ENCODE results near the gene TUBE1. TPM values are rescaled to one million over a fixed set of nuclear protein-coding genes. Genes with fewer than 3 reads are reported as not detected.
"Not testable (repeated sequence)": the region's sequence is repeated elsewhere in the genome, so short reads cannot be mapped to it uniquely, and the experiment has no call there.

Gene TUBE1
- total RNA-seq, 1 experiment from 2014 or later: 18.8 TPM

- in situ Hi-C loops (cut with HindIII; ENCODE audit: low pct_unique_long_range_greater_than_20kb, low sequenced_read_pairs): no loop called here
- DNase-seq (ENCODE audit: low read depth): no peak
Measured at GRCh38 chr6:112081569-112081968, 5.7 kb downstream of the TUBE1 start.

GRCh38 chr6:112066606-112067005, 20.7 kb downstream of the TUBE1 start:
- no peak for DNase-seq (ENCODE audit: low read depth)
- in situ Hi-C loops (cut with HindIII; ENCODE audit: low pct_unique_long_range_greater_than_20kb, low sequenced_read_pairs): no loop called here

- in situ Hi-C loops (cut with HindIII; ENCODE audit: low pct_unique_long_range_greater_than_20kb, low sequenced_read_pairs): no loop called here
Measured at GRCh38 chr6:112065426-112065986, 21.8 kb downstream of the TUBE1 start.

GRCh38 chr6:112062966-112063365, 24.3 kb downstream of the TUBE1 start:
- DNase-seq (ENCODE audit: low read depth): no peak
- in situ Hi-C loops (cut with HindIII; ENCODE audit: low pct_unique_long_range_greater_than_20kb, low sequenced_read_pairs): no loop called here

More at GRCh38 chr6:112065426-112065986, 21.8 kb downstream of the TUBE1 start:
- no peak for DNase-seq (ENCODE audit: low read depth)

- DNase-seq (ENCODE audit: low read depth): no peak
- in situ Hi-C loops (cut with HindIII; ENCODE audit: low pct_unique_long_range_greater_than_20kb, low sequenced_read_pairs): no loop called here
Measured at GRCh38 chr6:112061605-112062004, 25.7 kb downstream of the TUBE1 start.

- in situ Hi-C loops (cut with HindIII; ENCODE audit: low pct_unique_long_range_greater_than_20kb, low sequenced_read_pairs): no loop called here
- DNase-seq (ENCODE audit: low read depth): no peak
Measured at GRCh38 chr6:112058243-112059032, 28.8 kb downstream of the TUBE1 start.

GRCh38 chr6:112054555-112055190, 32.6 kb downstream of the TUBE1 start:
- DNase-seq (ENCODE audit: low read depth): no peak
- in situ Hi-C loops (cut with HindIII; ENCODE audit: low pct_unique_long_range_greater_than_20kb, low sequenced_read_pairs): no loop called here

- DNase-seq (ENCODE audit: low read depth): no peak
- in situ Hi-C loops (cut with HindIII; ENCODE audit: low pct_unique_long_range_greater_than_20kb, low sequenced_read_pairs): no loop called here
Measured at GRCh38 chr6:112054001-112054400, 33.3 kb downstream of the TUBE1 start, which contains the start of gene CCN6. Gene CCN6 (plus strand): TSS chr6:112054104. CDS start chr6:112054358, 254 bp downstream.

GRCh38 chr6:112051251-112051740, 36.0 kb downstream of the TUBE1 start:
- in situ Hi-C loops (cut with HindIII; ENCODE audit: low pct_unique_long_range_greater_than_20kb, low sequenced_read_pairs); DNase-seq (ENCODE audit: low read depth): not testable (repeated sequence)

GRCh38 chr6:112050429-112050828, 36.9 kb downstream of the TUBE1 start:
- no peak for DNase-seq (ENCODE audit: low read depth)
- in situ Hi-C loops (cut with HindIII; ENCODE audit: low pct_unique_long_range_greater_than_20kb, low sequenced_read_pairs): no loop called here

- DNase-seq (ENCODE audit: low read depth): no peak
- in situ Hi-C loops (cut with HindIII; ENCODE audit: low pct_unique_long_range_greater_than_20kb, low sequenced_read_pairs): no loop called here
Measured at GRCh38 chr6:112049996-112050395, 37.3 kb downstream of the TUBE1 start.

GRCh38 chr6:112049026-112049799, 38.1 kb downstream of the TUBE1 start:
- peak; percentile 10 for DNase-seq (ENCODE audit: low read depth)
- in situ Hi-C loops (cut with HindIII; ENCODE audit: low pct_unique_long_range_greater_than_20kb, low sequenced_read_pairs): no loop called here

- in situ Hi-C loops (cut with HindIII; ENCODE audit: low pct_unique_long_range_greater_than_20kb, low sequenced_read_pairs); DNase-seq (ENCODE audit: low read depth): not testable (repeated sequence)
Measured at GRCh38 chr6:112047523-112047922, 39.8 kb downstream of the TUBE1 start.

GRCh38 chr6:112044856-112045255, 42.4 kb downstream of the TUBE1 start:
- in situ Hi-C loops (cut with HindIII; ENCODE audit: low pct_unique_long_range_greater_than_20kb, low sequenced_read_pairs): no loop called here
- peak; percentile 30 for DNase-seq (ENCODE audit: low read depth)

- in situ Hi-C loops (cut with HindIII; ENCODE audit: low pct_unique_long_range_greater_than_20kb, low sequenced_read_pairs): no loop called here
- DNase-seq (ENCODE audit: low read depth): no peak
Measured at GRCh38 chr6:112044196-112044595, 43.1 kb downstream of the TUBE1 start.

- DNase-seq (ENCODE audit: low read depth): peak; percentile 75
- in situ Hi-C loops (cut with HindIII; ENCODE audit: low pct_unique_long_range_greater_than_20kb, low sequenced_read_pairs): no loop called here
Measured at GRCh38 chr6:112043032-112044007, 44.0 kb downstream of the TUBE1 start.

- DNase-seq (ENCODE audit: low read depth): no peak
- in situ Hi-C loops (cut with HindIII; ENCODE audit: low pct_unique_long_range_greater_than_20kb, low sequenced_read_pairs): no loop called here
Measured at GRCh38 chr6:112041535-112041934, 45.7 kb downstream of the TUBE1 start.

All from Caki2 (cell line).